Measurements from ENCODE around the gene KCNN1. TPM values are rescaled to one million over a fixed set of nuclear protein-coding genes. Genes with fewer than 3 reads are reported as not detected.

KCNN1 gene
- total and polyA plus RNA-seq, 2 donors (not counting 1 experiment from before 2014, with no cell fraction given) = under 0.01 TPM; not detected in 1

GRCh38 chr19:17972230-17972629 lies 5.3 kb downstream of the KCNN1 start:
- TF ChIP-seq EZH2 (IDR thresholded peaks at IDR 0.05; ENCODE audit: low read length, missing control alignments) (no peak), CTCF (conservative IDR thresholded peaks at IDR 0.05 in 1 of 2, IDR thresholded peaks at IDR 0.05 in 1 of 2; ENCODE audit: low read depth in 1 of 2, low read length in 2 of 2) (no peak)
- Histone ChIP-seq H3K79me2 (ENCODE audit: control insufficient read depth, insufficient read depth, low read length) (no peaks in the 10 kb centered on the region), H3K9me3 (ENCODE audit: control insufficient read depth, insufficient read depth, low read depth, low read length) (no peaks in the 10 kb centered on the region), H3K4me2 (ENCODE audit: extremely low read depth, insufficient read depth, low read length) (no peak overlapping the region), H3K4me1 (ENCODE audit: control insufficient read depth, extremely low read depth, insufficient read depth, low read length) (no peaks in the 10 kb centered on the region), H3K27me3 (ENCODE audit: control insufficient read depth, insufficient read depth, low read length) (peaks cover 10% of the 10 kb centered on the region), H3K36me3 (ENCODE audit: control insufficient read depth, insufficient read depth, low read length) (no peaks in the 10 kb centered on the region), H2AFZ (ENCODE audit: low read length) (no peak overlapping the region), H3K9ac (ENCODE audit: insufficient read depth, low read length) (no peak overlapping the region), H3K27ac (ENCODE audit: insufficient read depth, low read length) (no peak overlapping the region), H4K20me1 (ENCODE audit: control insufficient read depth, extremely low read depth, insufficient read depth, low read length) (no peaks in the 10 kb centered on the region), H3K4me3 (replicated peaks in 1 of 4; ENCODE audit: control extremely low read depth in 1 of 4, insufficient read depth in 1 of 4, low read depth in 3 of 4, low read length in 4 of 4) (no peak overlapping the region)
- no peak for DNase-seq (ENCODE audit: low read depth in 2 of 2)

DNA sequence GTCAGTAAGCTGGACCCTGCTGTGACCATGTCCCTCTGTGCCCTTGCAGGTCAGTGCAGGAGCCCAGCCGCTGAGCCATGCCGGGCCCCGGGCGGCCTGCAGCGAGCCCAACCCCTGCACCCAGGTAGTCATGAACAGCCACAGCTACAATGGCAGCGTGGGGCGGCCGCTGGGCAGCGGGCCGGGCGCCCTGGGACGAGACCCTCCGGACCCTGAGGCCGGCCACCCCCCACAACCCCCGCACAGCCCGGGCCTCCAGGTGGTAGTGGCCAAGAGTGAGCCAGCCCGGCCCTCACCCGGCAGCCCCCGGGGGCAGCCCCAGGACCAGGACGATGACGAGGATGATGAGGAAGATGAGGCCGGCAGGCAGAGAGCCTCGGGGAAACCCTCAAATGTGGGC lies 6.9 kb downstream of the KCNN1 start:
- Histone ChIP-seq H2AFZ (ENCODE audit: low read length) (no peak overlapping the region), H3K36me3 (ENCODE audit: control insufficient read depth, insufficient read depth, low read length) (no peaks in the 10 kb centered on the region), H3K79me2 (ENCODE audit: control insufficient read depth, insufficient read depth, low read length) (no peaks in the 10 kb centered on the region), H4K20me1 (ENCODE audit: control insufficient read depth, extremely low read depth, insufficient read depth, low read length) (no peaks in the 10 kb centered on the region), H3K4me2 (ENCODE audit: extremely low read depth, insufficient read depth, low read length) (no peak overlapping the region), H3K9ac (ENCODE audit: insufficient read depth, low read length) (no peak overlapping the region), H3K27ac (ENCODE audit: insufficient read depth, low read length) (no peak overlapping the region), H3K9me3 (ENCODE audit: control insufficient read depth, insufficient read depth, low read depth, low read length) (no peaks in the 10 kb centered on the region), H3K4me1 (ENCODE audit: control insufficient read depth, extremely low read depth, insufficient read depth, low read length) (no peaks in the 10 kb centered on the region), H3K27me3 (ENCODE audit: control insufficient read depth, insufficient read depth, low read length) (peaks cover under 1% of the 10 kb centered on the region), H3K4me3 (replicated peaks in 1 of 4; ENCODE audit: control extremely low read depth in 1 of 4, insufficient read depth in 1 of 4, low read depth in 3 of 4, low read length in 4 of 4) (no peak overlapping the region)
- no peak for TF ChIP-seq EZH2 (IDR thresholded peaks at IDR 0.05; ENCODE audit: low read length, missing control alignments)
- no peak for TF ChIP-seq CTCF (conservative IDR thresholded peaks at IDR 0.05 in 1 of 2, IDR thresholded peaks at IDR 0.05 in 1 of 2; ENCODE audit: low read depth in 1 of 2, low read length in 2 of 2)
- no peak for DNase-seq (ENCODE audit: low read depth in 2 of 2)

- no peak overlapping the region for H3K4me2 ChIP-seq (ENCODE audit: extremely low read depth, insufficient read depth, low read length)
- no peak overlapping the region for H3K4me3 ChIP-seq (replicated peaks in 1 of 4; ENCODE audit: control extremely low read depth in 1 of 4, insufficient read depth in 1 of 4, low read depth in 3 of 4, low read length in 4 of 4)
- H3K27ac ChIP-seq (ENCODE audit: insufficient read depth, low read length) = no peak overlapping the region
- H3K9me3 ChIP-seq (ENCODE audit: control insufficient read depth, insufficient read depth, low read depth, low read length) = no peaks in the 10 kb centered on the region
- no peak for DNase-seq (ENCODE audit: low read depth in 2 of 2)
- no peak overlapping the region for H2AFZ ChIP-seq (ENCODE audit: low read length)
- H3K4me1 ChIP-seq (ENCODE audit: control insufficient read depth, extremely low read depth, insufficient read depth, low read length) = no peaks in the 10 kb centered on the region
- no peaks in the 10 kb centered on the region for H3K79me2 ChIP-seq (ENCODE audit: control insufficient read depth, insufficient read depth, low read length)
- no peak overlapping the region for H3K9ac ChIP-seq (ENCODE audit: insufficient read depth, low read length)
- H3K36me3 ChIP-seq (ENCODE audit: control insufficient read depth, insufficient read depth, low read length) = no peaks in the 10 kb centered on the region
- no peaks in the 10 kb centered on the region for H4K20me1 ChIP-seq (ENCODE audit: control insufficient read depth, extremely low read depth, insufficient read depth, low read length)
- no peaks in the 10 kb centered on the region for H3K27me3 ChIP-seq (ENCODE audit: control insufficient read depth, insufficient read depth, low read length)
- TF ChIP-seq EZH2 (IDR thresholded peaks at IDR 0.05; ENCODE audit: low read length, missing control alignments) (no peak), CTCF (conservative IDR thresholded peaks at IDR 0.05 in 1 of 2, IDR thresholded peaks at IDR 0.05 in 1 of 2; ENCODE audit: low read depth in 1 of 2, low read length in 2 of 2) (no peak)
These were observed 7.6 kb downstream of the KCNN1 start for GRCh38 chr19:17974551-17974950.
